Natural killer cell (primary cell): Measurements from ENCODE around the gene HSF2BP. TPM values are rescaled to one million over a fixed set of nuclear protein-coding genes. Genes with fewer than 3 reads are reported as not detected.

Experiments
- ATAC-seq, 3 donors: fragments of 150-1000 bp in 2 of 3; fragments of 200-7000 bp in 1 of 3; cut with Tn5 transposase; 1 replicate in 1 of 3; 2 replicates in 2 of 3; pipeline ENCODE4 v1.10.0; 2021; ENCODE audit warnings: mild to moderate bottlenecking in 2 of 3, moderate library complexity in 2 of 3
- DNase-seq, 2 donors: peaks; one replicate each; pipeline versions ENCODE4 v3.0.0 to v3.0.0-alpha.2; 2013 to 2021; ENCODE audit warnings: mixed read lengths in 1 of 2
- H3K27ac ChIP-seq: one replicate; pipeline ENCODE4 v1.5.1; 2013; ENCODE audit warnings: mild to moderate bottlenecking, low read length
- H3K27me3 ChIP-seq: one replicate; pipeline ENCODE4 v1.6.1; 2013; ENCODE audit warnings: low read length; ENCODE audit not compliant: control insufficient read depth, insufficient read depth
- H3K36me3 ChIP-seq: one replicate; pipeline ENCODE4 v1.6.1; 2013; ENCODE audit warnings: low read length; ENCODE audit not compliant: control insufficient read depth, insufficient read depth
- H3K4me1 ChIP-seq: one replicate; pipeline ENCODE4 v1.6.1; 2013; ENCODE audit warnings: low read length; ENCODE audit not compliant: control insufficient read depth, insufficient read depth
- H3K4me3 ChIP-seq: one replicate; pipeline ENCODE4 v1.5.1; 2013; ENCODE audit warnings: low read length
- H3K9me3 ChIP-seq: one replicate; pipeline ENCODE4 v1.6.1; 2013; ENCODE audit warnings: low read length; ENCODE audit not compliant: control insufficient read depth, insufficient read depth
- H3K27ac Mint-ChIP-seq, 2 donors: one replicate each; pipeline ENCODE4 v1.8.0; 2022; ENCODE audit warnings: mild to moderate bottlenecking in 2 of 2, mixed read lengths in 2 of 2, moderate library complexity in 1 of 2
- H3K27me3 Mint-ChIP-seq, 2 donors: one replicate each; pipeline ENCODE4 v1.8.0; 2022; ENCODE audit warnings: low read depth in 2 of 2, mixed read lengths in 2 of 2
- H3K36me3 Mint-ChIP-seq: one replicate; pipeline ENCODE4 v1.8.0; 2022; ENCODE audit warnings: mixed read lengths
- H3K4me1 Mint-ChIP-seq, 2 donors: one replicate each; pipeline ENCODE4 v1.8.0; 2022; ENCODE audit warnings: mixed read lengths in 2 of 2
- H3K4me3 Mint-ChIP-seq: one replicate; pipeline ENCODE4 v1.8.0; 2022; ENCODE audit warnings: mild to moderate bottlenecking, moderate library complexity, mixed read lengths
- H3K9me3 Mint-ChIP-seq, 2 donors: one replicate each; pipeline ENCODE4 v1.8.0; 2022; ENCODE audit warnings: mixed read lengths in 2 of 2
- WGBS: methylation state at CpG from one replicate; pipeline ENCODE4 v1.1.7; 2013; ENCODE audit warnings: missing lambda C conversion rate; ENCODE audit not compliant: insufficient coverage; 5-methylcytosine and 5-hydroxymethylcytosine counted together
- intact Hi-C: fragments of 100-400 bp; cut with micrococcal nuclease; formaldehyde crosslinking; loops from one replicate; pipeline ENCODE4 v1.14.2; 2022
- total RNA-seq, 4 donors: library from RNA; stranded (reverse); fragments of 120-200 nt in 1 of 4; gene quantifications; one replicate each; pipeline versions ENCODE4 v1.2.3 to v1.2.4, GENCODE V29; 2013 to 2022
- TF ChIP-seq, protein P1 (sequence below): fragments of 200-600 bp; IDR thresholded peaks from one replicate; pipeline ENCODE4 v1.8.0; 2022; ENCODE audit warnings: antibody characterized with exemption

Gene HSF2BP
- total RNA-seq, 3 donors from 2014 or later (not counting 1 experiment from before 2014, with no cell fraction given), result 0.33 to 0.39 TPM; not detected in 1

DNA sequence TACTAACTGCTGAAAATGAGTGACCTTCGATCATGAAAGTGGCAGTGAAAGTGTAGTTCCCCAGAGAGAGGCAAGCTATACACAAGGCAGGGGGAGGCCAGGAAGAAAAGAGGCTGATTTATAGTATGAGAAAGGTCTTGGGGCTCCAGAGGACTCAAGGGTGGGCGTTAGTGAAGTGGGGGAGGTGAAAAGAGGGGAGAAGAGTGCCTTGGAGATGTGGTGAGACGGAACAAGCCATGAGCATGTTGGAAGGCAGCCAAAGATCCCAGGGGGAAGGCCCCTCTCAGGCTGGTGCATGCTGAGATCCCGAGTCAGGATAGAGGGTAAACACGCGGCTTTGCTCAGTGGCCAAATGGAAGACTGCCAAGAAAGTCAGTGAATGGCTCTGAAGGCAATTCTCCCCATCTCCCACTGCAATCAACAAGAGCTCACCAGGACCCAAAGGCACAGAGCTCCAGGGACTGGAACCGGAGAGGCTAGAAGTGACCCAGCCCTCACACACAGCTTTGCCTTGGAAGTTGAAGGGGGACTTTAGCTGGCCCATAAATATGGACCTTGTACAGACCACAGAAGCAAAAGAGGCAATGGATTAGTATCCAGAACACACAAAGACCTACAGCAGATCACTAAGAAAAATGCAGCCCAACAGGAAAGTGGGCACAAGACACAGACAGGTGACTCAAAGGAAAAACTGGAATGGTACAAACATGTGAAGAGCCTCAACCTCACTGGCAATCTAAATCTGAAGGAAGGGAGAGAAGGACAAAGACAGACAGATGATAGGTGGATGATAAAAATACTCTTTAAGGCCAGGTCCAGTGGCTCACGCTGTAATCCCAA lies 49.6 kb downstream of the HSF2BP start:
- no peak overlapping the region for H3K4me3 ChIP-seq
- 77% methylated on average over 8 of the region's 8 CpGs for WGBS
- no peak overlapping the region for H3K4me3 Mint-ChIP-seq
- TF ChIP-seq, protein P1, sequence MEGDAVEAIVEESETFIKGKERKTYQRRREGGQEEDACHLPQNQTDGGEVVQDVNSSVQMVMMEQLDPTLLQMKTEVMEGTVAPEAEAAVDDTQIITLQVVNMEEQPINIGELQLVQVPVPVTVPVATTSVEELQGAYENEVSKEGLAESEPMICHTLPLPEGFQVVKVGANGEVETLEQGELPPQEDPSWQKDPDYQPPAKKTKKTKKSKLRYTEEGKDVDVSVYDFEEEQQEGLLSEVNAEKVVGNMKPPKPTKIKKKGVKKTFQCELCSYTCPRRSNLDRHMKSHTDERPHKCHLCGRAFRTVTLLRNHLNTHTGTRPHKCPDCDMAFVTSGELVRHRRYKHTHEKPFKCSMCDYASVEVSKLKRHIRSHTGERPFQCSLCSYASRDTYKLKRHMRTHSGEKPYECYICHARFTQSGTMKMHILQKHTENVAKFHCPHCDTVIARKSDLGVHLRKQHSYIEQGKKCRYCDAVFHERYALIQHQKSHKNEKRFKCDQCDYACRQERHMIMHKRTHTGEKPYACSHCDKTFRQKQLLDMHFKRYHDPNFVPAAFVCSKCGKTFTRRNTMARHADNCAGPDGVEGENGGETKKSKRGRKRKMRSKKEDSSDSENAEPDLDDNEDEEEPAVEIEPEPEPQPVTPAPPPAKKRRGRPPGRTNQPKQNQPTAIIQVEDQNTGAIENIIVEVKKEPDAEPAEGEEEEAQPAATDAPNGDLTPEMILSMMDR, result no peak
- ATAC-seq, result no peak
- H3K9me3 Mint-ChIP-seq, result no peaks in the 10 kb centered on the region
- intact Hi-C loops, result no loop called here
- H3K27ac ChIP-seq, result no peak overlapping the region
- no peaks in the 10 kb centered on the region for H3K27me3 ChIP-seq
- no peak overlapping the region for H3K27ac Mint-ChIP-seq
- H3K4me1 ChIP-seq, result no peaks in the 10 kb centered on the region
- H3K27me3 Mint-ChIP-seq, result peaks cover 0 to 10% of the 10 kb centered on the region in 2 donors
- H3K36me3 ChIP-seq, result no peaks in the 10 kb centered on the region
- H3K36me3 Mint-ChIP-seq, result no peaks in the 10 kb centered on the region
- no peaks in the 10 kb centered on the region for H3K4me1 Mint-ChIP-seq
- no peaks in the 10 kb centered on the region for H3K9me3 ChIP-seq
- DNase-seq, result no peak

DNA sequence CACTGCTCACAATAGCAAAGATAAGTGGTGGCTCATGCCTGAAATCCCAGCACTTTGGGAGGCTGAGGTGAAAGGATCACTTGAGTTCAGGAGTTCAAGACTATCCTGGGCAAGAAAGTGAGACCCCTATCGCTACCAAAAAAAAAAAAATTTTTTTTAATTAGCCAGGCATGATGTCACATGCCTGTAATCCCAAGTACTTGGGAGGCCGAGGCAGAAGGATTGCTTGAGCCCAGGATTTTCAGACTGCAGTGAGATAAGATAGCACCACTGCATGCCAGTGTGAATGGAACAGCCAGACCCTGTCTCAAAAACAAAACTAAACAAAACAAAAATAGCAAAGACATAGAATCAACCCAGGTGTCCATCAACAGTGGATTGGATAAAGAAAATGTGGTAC lies 50.6 kb downstream of the HSF2BP start:
- Histone ChIP-seq H3K27me3 (no peaks in the 10 kb centered on the region), H3K36me3 (no peaks in the 10 kb centered on the region), H3K9me3 (no peaks in the 10 kb centered on the region), H3K4me3 (no peak overlapping the region), H3K27ac (no peak overlapping the region), H3K4me1 (no peaks in the 10 kb centered on the region)
- no peaks in the 10 kb centered on the region for H3K4me1 Mint-ChIP-seq
- H3K27me3 Mint-ChIP-seq, result peaks cover 0 to 10% of the 10 kb centered on the region in 2 donors
- DNase-seq (no peak), ATAC-seq (no peak)
- intact Hi-C loops, result no loop called here
- WGBS, result 86% methylated on average over 2 of the region's 2 CpGs
- no peak overlapping the region for H3K4me3 Mint-ChIP-seq
- H3K27ac Mint-ChIP-seq, result no peak overlapping the region
- TF ChIP-seq, protein P1, result no peak
- H3K9me3 Mint-ChIP-seq, result no peaks in the 10 kb centered on the region
- H3K36me3 Mint-ChIP-seq, result no peaks in the 10 kb centered on the region

DNA sequence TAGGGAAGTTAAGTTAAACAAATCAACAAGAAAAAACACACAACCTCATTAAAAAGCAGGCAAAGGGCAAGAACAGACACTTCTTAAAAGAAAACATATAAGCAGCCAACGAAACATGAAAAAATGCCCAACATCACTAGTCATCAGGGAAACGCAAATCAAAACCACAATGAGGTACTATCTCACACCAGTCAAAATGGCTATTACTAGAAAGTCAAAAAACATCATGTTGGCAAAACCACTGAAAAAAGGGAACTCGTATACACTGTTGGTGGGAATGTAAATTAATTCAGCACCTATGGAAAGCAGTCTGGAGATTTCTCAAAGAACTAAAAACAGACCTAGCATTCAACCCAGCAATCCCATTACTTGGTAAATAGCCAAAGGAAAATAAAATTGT lies 51.1 kb downstream of the HSF2BP start:
- 0% methylated on average over 2 of the region's 3 CpGs for WGBS
- no peak overlapping the region for H3K4me3 ChIP-seq
- H3K9me3 ChIP-seq, result no peaks in the 10 kb centered on the region
- Mint-ChIP-seq H3K4me3 (no peak overlapping the region), H3K36me3 (no peaks in the 10 kb centered on the region), H3K9me3 (no peaks in the 10 kb centered on the region), H3K4me1 (no peaks in the 10 kb centered on the region), H3K27me3 (peaks cover 0 to 10% of the 10 kb centered on the region in 2 donors), H3K27ac (no peak overlapping the region)
- DNase-seq, result no peak
- no peak overlapping the region for H3K27ac ChIP-seq
- H3K4me1 ChIP-seq, result no peaks in the 10 kb centered on the region
- no peaks in the 10 kb centered on the region for H3K36me3 ChIP-seq
- intact Hi-C loops, result no loop called here
- H3K27me3 ChIP-seq, result no peaks in the 10 kb centered on the region
- TF ChIP-seq, protein P1, result no peak
- ATAC-seq, result no peak
